SK-N-SH treated with all-trans-retinoic acid at 6 μM for 48 hours (cell line): ENCODE data around the gene ZFHX3.

Experiments
- ATAC-seq: fragments of 200-7000 bp; cut with Tn5 transposase; 3 replicates; pipeline ENCODE4 v1.9.1; 2020; ENCODE audit warnings: mild to moderate bottlenecking, moderate library complexity
- CSDC2 ChIP-seq: fragments of 250-450 bp; sonication (Bioruptor Pico); IDR thresholded peaks from 2 replicates; pipeline ENCODE4 v1.5.0; 2020; ENCODE audit warnings: mild to moderate bottlenecking, moderate library complexity
- ESRRG ChIP-seq: fragments of 250-450 bp; sonication (Bioruptor Pico); IDR thresholded peaks from 2 replicates; pipeline ENCODE4 v1.6.1; 2021; ENCODE audit warnings: mild to moderate bottlenecking
- GLIS3 ChIP-seq: fragments of 250-450 bp; sonication (Bioruptor Pico); IDR thresholded peaks from 2 replicates; pipeline ENCODE4 v1.5.0; 2020; ENCODE audit warnings: mild to moderate bottlenecking, moderate library complexity
- ISL1 ChIP-seq: fragments of 250-450 bp; sonication (Bioruptor Pico); IDR thresholded peaks from 2 replicates; pipeline ENCODE4 v2.1.2; 2022; ENCODE audit warnings: mild to moderate bottlenecking, moderate library complexity
- OSR1 ChIP-seq: fragments of 250-450 bp; sonication (Bioruptor Pico); IDR thresholded peaks from 2 replicates; pipeline ENCODE4 v1.8.0; 2022; ENCODE audit warnings: moderate library complexity, mild to moderate bottlenecking, inconsistent platforms
- PPARA ChIP-seq: fragments of 250-450 bp; sonication (Bioruptor Pico); IDR thresholded peaks from 2 replicates; pipeline ENCODE4 v1.5.0; 2020; ENCODE audit warnings: mild to moderate bottlenecking, borderline replicate concordance
- RARB ChIP-seq: fragments of 250-450 bp; sonication (Bioruptor Pico); IDR thresholded peaks from 2 replicates; pipeline ENCODE4 v1.8.0; 2021; ENCODE audit warnings: mild to moderate bottlenecking, moderate library complexity
- SNAI2 ChIP-seq: fragments of 250-450 bp; sonication (Bioruptor Pico); IDR thresholded peaks from 2 replicates; pipeline ENCODE4 v1.5.0; 2020; ENCODE audit warnings: mild to moderate bottlenecking, moderate library complexity
- TCF4 ChIP-seq: fragments of 250-450 bp; sonication (Bioruptor Pico); IDR thresholded peaks from 2 replicates; pipeline ENCODE4 v1.8.0; 2021; ENCODE audit warnings: mild to moderate bottlenecking, moderate library complexity, borderline replicate concordance
- TOX ChIP-seq: fragments of 250-450 bp; sonication (Bioruptor Pico); IDR thresholded peaks from 2 replicates; pipeline ENCODE4 v1.8.0; 2021; ENCODE audit warnings: mild to moderate bottlenecking, moderate library complexity, borderline replicate concordance
- ZC3H10 ChIP-seq: fragments of 250-450 bp; sonication (Bioruptor Pico); IDR thresholded peaks from 2 replicates; pipeline ENCODE4 v1.5.1; 2021; ENCODE audit warnings: mild to moderate bottlenecking, moderate library complexity
- ZFP30 ChIP-seq: fragments of 450-650 bp; formaldehyde crosslinking; IDR thresholded peaks from 2 replicates; pipeline ENCODE4 v1.5.0; 2022; ENCODE audit warnings: mild to moderate bottlenecking, moderate library complexity
- ZNF565 ChIP-seq: fragments of 450-650 bp; formaldehyde crosslinking; conservative IDR thresholded peaks from 2 replicates; pipeline ENCODE4 v1.5.0; 2020; ENCODE audit warnings: low read depth, mild to moderate bottlenecking, moderate library complexity
- ZNF70 ChIP-seq: fragments of 450-650 bp; formaldehyde crosslinking; IDR thresholded peaks from 2 replicates; pipeline ENCODE4 v1.5.0; 2020; ENCODE audit warnings: mild to moderate bottlenecking, moderate library complexity
- ZNF8 ChIP-seq: fragments of 450-650 bp; formaldehyde crosslinking; IDR thresholded peaks from 2 replicates; pipeline ENCODE4 v1.5.0; 2020; ENCODE audit warnings: mild to moderate bottlenecking, moderate library complexity
- TF ChIP-seq, protein P1 (sequence below): fragments of 250-450 bp; sonication (Bioruptor Pico); IDR thresholded peaks from 2 replicates; pipeline ENCODE4 v1.8.0; 2020; ENCODE audit warnings: mild to moderate bottlenecking, moderate library complexity, borderline replicate concordance
- TF ChIP-seq, protein P2 (sequence below): fragments of 250-450 bp; sonication (Bioruptor Pico); IDR thresholded peaks from 2 replicates; pipeline ENCODE4 v1.5.0; 2020; ENCODE audit warnings: mild to moderate bottlenecking, moderate library complexity
- TF ChIP-seq, protein P3 (sequence below): fragments of 250-450 bp; sonication (Bioruptor Pico); IDR thresholded peaks from 2 replicates; pipeline ENCODE4 v1.5.1; 2020; ENCODE audit warnings: low read depth, mild to moderate bottlenecking, moderate library complexity
- TF ChIP-seq, protein P4 (sequence below): fragments of 250-450 bp; sonication (Bioruptor Pico); IDR thresholded peaks from 2 replicates; pipeline ENCODE4 v1.8.0; 2021; ENCODE audit warnings: low read depth, mild to moderate bottlenecking, moderate library complexity, borderline replicate concordance
- TF ChIP-seq, protein P5 (sequence below): fragments of 250-450 bp; sonication (Bioruptor Pico); IDR thresholded peaks from 2 replicates; pipeline ENCODE4 v1.5.1; 2021; ENCODE audit warnings: mild to moderate bottlenecking, moderate library complexity

The ZFHX3 gene

DNA sequence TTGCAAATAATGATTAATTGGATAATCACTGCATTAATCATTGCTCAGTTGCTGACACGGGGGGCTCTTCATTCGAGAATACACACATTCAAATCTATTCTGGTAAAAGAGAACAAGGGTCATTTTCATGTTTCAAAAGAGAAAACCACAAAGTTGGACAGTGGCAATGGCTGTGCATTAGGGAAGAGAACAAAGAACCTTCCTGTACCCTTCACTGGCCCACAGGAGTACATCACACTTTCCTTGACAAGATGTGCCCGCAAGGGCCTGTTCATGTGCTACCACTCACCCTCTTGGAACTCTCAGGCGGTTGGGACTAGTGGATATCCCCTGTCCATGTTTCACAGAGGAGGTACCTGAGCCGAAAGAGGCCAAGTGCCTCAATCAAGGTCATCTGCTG is 223.2 kb downstream of the ZFHX3 start (continued):
- TF ChIP-seq, protein P1, sequence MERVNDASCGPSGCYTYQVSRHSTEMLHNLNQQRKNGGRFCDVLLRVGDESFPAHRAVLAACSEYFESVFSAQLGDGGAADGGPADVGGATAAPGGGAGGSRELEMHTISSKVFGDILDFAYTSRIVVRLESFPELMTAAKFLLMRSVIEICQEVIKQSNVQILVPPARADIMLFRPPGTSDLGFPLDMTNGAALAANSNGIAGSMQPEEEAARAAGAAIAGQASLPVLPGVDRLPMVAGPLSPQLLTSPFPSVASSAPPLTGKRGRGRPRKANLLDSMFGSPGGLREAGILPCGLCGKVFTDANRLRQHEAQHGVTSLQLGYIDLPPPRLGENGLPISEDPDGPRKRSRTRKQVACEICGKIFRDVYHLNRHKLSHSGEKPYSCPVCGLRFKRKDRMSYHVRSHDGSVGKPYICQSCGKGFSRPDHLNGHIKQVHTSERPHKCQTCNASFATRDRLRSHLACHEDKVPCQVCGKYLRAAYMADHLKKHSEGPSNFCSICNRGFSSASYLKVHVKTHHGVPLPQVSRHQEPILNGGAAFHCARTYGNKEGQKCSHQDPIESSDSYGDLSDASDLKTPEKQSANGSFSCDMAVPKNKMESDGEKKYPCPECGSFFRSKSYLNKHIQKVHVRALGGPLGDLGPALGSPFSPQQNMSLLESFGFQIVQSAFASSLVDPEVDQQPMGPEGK (CRISPR knock-in tag) = no peak
- no peak for TF ChIP-seq ZFP30 (CRISPR knock-in tag)
- no peak for TF ChIP-seq OSR1

DNA sequence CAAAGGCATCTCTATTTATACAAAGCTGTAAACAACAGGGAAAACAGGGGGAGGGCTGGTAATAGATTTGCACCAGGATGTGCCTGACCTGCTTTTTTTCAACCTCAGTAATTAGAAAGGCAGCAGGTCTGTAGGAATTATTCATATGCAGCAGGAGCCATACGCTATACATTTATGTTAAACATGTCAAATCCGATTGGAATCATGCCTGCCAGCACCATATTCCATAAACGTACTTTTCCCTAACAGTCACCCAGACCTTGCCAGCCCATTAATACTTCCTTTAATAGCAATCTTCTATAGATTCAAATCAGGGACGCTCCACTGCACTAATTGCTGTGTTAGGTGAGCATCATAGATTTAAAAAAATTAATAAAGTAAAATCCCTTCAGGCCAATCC is 223.9 kb downstream of the ZFHX3 start:
- ATAC-seq = no peak
- TF ChIP-seq, protein P2, sequence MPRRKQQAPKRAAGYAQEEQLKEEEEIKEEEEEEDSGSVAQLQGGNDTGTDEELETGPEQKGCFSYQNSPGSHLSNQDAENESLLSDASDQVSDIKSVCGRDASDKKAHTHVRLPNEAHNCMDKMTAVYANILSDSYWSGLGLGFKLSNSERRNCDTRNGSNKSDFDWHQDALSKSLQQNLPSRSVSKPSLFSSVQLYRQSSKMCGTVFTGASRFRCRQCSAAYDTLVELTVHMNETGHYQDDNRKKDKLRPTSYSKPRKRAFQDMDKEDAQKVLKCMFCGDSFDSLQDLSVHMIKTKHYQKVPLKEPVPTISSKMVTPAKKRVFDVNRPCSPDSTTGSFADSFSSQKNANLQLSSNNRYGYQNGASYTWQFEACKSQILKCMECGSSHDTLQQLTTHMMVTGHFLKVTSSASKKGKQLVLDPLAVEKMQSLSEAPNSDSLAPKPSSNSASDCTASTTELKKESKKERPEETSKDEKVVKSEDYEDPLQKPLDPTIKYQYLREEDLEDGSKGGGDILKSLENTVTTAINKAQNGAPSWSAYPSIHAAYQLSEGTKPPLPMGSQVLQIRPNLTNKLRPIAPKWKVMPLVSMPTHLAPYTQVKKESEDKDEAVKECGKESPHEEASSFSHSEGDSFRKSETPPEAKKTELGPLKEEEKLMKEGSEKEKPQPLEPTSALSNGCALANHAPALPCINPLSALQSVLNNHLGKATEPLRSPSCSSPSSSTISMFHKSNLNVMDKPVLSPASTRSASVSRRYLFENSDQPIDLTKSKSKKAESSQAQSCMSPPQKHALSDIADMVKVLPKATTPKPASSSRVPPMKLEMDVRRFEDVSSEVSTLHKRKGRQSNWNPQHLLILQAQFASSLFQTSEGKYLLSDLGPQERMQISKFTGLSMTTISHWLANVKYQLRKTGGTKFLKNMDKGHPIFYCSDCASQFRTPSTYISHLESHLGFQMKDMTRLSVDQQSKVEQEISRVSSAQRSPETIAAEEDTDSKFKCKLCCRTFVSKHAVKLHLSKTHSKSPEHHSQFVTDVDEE (CRISPR knock-in tag) = no peak
- TF ChIP-seq CSDC2 (no peak), RARB (no peak), ISL1 (CRISPR knock-in tag) (no peak), ZC3H10 (CRISPR knock-in tag) (no peak), PPARA (CRISPR knock-in tag) (no peak), GLIS3 (CRISPR knock-in tag) (no peak), OSR1 (no peak), ESRRG (no peak), TOX (CRISPR knock-in tag) (no peak), ZNF70 (CRISPR knock-in tag) (no peak), ZNF565 (CRISPR knock-in tag) (no peak), SNAI2 (no peak), ZNF8 (CRISPR knock-in tag) (no peak), TCF4 (no peak)
- TF ChIP-seq, protein P3, sequence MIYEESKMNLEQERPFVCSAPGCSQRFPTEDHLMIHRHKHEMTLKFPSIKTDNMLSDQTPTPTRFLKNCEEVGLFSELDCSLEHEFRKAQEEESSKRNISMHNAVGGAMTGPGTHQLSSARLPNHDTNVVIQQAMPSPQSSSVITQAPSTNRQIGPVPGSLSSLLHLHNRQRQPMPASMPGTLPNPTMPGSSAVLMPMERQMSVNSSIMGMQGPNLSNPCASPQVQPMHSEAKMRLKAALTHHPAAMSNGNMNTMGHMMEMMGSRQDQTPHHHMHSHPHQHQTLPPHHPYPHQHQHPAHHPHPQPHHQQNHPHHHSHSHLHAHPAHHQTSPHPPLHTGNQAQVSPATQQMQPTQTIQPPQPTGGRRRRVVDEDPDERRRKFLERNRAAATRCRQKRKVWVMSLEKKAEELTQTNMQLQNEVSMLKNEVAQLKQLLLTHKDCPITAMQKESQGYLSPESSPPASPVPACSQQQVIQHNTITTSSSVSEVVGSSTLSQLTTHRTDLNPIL = no peak
- TF ChIP-seq, protein P4, sequence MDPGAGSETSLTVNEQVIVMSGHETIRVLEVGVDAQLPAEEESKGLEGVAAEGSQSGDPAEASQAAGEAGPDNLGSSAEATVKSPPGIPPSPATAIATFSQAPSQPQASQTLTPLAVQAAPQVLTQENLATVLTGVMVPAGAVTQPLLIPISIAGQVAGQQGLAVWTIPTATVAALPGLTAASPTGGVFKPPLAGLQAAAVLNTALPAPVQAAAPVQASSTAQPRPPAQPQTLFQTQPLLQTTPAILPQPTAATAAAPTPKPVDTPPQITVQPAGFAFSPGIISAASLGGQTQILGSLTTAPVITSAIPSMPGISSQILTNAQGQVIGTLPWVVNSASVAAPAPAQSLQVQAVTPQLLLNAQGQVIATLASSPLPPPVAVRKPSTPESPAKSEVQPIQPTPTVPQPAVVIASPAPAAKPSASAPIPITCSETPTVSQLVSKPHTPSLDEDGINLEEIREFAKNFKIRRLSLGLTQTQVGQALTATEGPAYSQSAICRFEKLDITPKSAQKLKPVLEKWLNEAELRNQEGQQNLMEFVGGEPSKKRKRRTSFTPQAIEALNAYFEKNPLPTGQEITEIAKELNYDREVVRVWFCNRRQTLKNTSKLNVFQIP (CRISPR knock-in tag) = no peak
- TF ChIP-seq, protein P5, sequence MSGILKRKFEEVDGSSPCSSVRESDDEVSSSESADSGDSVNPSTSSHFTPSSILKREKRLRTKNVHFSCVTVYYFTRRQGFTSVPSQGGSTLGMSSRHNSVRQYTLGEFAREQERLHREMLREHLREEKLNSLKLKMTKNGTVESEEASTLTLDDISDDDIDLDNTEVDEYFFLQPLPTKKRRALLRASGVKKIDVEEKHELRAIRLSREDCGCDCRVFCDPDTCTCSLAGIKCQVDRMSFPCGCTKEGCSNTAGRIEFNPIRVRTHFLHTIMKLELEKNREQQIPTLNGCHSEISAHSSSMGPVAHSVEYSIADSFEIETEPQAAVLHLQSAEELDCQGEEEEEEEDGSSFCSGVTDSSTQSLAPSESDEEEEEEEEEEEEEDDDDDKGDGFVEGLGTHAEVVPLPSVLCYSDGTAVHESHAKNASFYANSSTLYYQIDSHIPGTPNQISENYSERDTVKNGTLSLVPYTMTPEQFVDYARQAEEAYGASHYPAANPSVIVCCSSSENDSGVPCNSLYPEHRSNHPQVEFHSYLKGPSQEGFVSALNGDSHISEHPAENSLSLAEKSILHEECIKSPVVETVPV = no peak

DNA sequence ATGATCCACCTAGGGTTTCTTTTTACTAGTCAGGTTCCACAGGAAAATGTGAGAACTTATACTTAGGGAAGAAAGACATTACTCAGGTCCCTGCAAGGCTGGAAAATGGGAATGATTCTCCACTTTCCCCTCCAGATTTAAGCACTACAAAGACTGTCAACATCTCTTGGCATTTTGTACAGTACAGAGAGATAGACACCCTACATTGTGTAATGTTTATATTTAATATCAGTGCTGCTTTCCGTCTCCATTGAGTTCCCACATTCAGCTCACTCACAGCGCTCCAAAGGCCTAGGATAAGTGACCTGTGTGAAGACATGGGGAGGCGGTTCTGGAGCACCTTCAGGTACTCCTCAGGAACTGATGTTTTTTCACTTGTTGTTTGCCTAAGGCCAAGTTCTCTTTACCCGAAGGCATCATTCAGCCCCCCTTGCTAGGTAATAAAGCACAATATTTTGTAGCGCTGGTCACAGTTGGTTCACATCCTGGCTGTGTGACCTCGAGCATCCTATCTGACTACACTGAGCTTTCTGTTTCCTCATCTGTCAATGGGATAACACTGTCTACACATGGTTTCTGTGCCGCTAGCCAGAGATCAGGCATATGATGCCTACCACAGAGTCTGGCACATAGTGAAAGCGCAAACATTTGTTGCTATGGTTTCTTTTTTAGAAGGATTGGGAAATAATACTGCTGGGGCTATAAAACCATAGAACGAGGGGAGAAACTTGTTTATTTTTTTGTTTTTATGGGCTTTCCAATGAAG is 226.6 kb downstream of the ZFHX3 start:
- no peak for ATAC-seq
- TF ChIP-seq, protein P3 = no peak
- TF ChIP-seq, protein P2 (CRISPR knock-in tag) = no peak
- TF ChIP-seq TOX (CRISPR knock-in tag) (no peak), CSDC2 (no peak), SNAI2 (no peak)
- TF ChIP-seq, protein P4 (CRISPR knock-in tag) = no peak
- TF ChIP-seq, protein P1 (CRISPR knock-in tag) = no peak
